Upper lobe of right lung (tissue), 1 donor: ENCODE measurements around the gene RBM39. TPM values are rescaled to one million over a fixed set of nuclear protein-coding genes. Genes with fewer than 3 reads are reported as not detected.
"Not testable (repeated sequence)": the region's sequence is repeated elsewhere in the genome, so short reads cannot be mapped to it uniquely, and the experiment has no call there.

ENCODE experiments used
- ATAC-seq: fragments of 200-7000 bp; cut with Tn5 transposase; one replicate; pipeline ENCODE4 v1.9.1; 2020; ENCODE audit warnings: mild to moderate bottlenecking, moderate library complexity
- DNase-seq: peaks from one replicate; pipeline ENCODE4 v3.0.0-alpha.2; 2020
- H3K27ac ChIP-seq: fragments of 200-600 bp; one replicate; pipeline ENCODE4 v1.8.0; 2022
- H3K27me3 ChIP-seq: fragments of 200-600 bp; one replicate; pipeline ENCODE4 v1.8.0; 2022; ENCODE audit warnings: mild to moderate bottlenecking
- H3K36me3 ChIP-seq: fragments of 200-600 bp; one replicate; pipeline ENCODE4 v1.8.0; 2022
- H3K4me1 ChIP-seq: fragments of 200-600 bp; one replicate; pipeline ENCODE4 v1.8.0; 2022
- H3K4me3 ChIP-seq: fragments of 200-600 bp; one replicate; pipeline ENCODE4 v1.8.0; 2022; ENCODE audit warnings: mild to moderate bottlenecking
- H3K9me3 ChIP-seq: fragments of 200-600 bp; one replicate; pipeline ENCODE4 v1.8.0; 2022
- intact Hi-C: fragments of 100-400 bp; cut with DNase I; formaldehyde crosslinking; loops from one replicate; pipeline ENCODE4 v1.11.0; 2022
- long read RNA-seq: library from polyadenylated mRNA; unstranded; transcript quantifications from one replicate; pipeline ENCODE4 v2.0.0, GENCODE V29; 2021
- total RNA-seq: library from RNA; stranded (reverse); fragmentation: NEBNext Ultra II Directional; extraction: Animal tissue kit (Norgen Biotek cat#: 25700); gene quantifications from one replicate; pipeline ENCODE4 v1.2.1, GENCODE V29; 2021
- TF ChIP-seq, protein P1 (sequence below): fragments of 200-600 bp; IDR thresholded peaks from one replicate; pipeline ENCODE4 v1.8.0; 2022; ENCODE audit warnings: antibody characterized with exemption
- donor health status: DM: no; HTN: yes; CAD: no; lungs with severe emphysema.

RBM39 gene
- 298 TPM for total RNA-seq
- long read RNA-seq, full-length matches to known transcripts = 154 of 241 reads
- long read RNA-seq, partial matches to known transcripts = 11 of 241 reads
- long read RNA-seq, other reads (novel, unspliced or antisense) = 76 of 241 reads

GRCh38 chr20:35741892-35742740, at the start of gene RBM39:
RBM39 (minus strand) TSS chr20:35742260; CDS start chr20:35740874, 1,386 bp downstream.
- DNase-seq (peak; percentile 99), ATAC-seq (peak; percentile 95)
- H3K4me1 ChIP-seq = peaks cover 36% of the 10 kb centered on the region
- H3K27ac ChIP-seq = peak within 1 kb of the TSS; percentile 100
- H3K4me3 ChIP-seq = peak within 1 kb of the TSS; percentile 79
- peaks cover 37% of the 10 kb centered on the region for H3K36me3 ChIP-seq
- no peaks in the 10 kb centered on the region for H3K9me3 ChIP-seq
- no peaks in the 10 kb centered on the region for H3K27me3 ChIP-seq
- intact Hi-C loops = no loop called here
- TF ChIP-seq, protein P1, sequence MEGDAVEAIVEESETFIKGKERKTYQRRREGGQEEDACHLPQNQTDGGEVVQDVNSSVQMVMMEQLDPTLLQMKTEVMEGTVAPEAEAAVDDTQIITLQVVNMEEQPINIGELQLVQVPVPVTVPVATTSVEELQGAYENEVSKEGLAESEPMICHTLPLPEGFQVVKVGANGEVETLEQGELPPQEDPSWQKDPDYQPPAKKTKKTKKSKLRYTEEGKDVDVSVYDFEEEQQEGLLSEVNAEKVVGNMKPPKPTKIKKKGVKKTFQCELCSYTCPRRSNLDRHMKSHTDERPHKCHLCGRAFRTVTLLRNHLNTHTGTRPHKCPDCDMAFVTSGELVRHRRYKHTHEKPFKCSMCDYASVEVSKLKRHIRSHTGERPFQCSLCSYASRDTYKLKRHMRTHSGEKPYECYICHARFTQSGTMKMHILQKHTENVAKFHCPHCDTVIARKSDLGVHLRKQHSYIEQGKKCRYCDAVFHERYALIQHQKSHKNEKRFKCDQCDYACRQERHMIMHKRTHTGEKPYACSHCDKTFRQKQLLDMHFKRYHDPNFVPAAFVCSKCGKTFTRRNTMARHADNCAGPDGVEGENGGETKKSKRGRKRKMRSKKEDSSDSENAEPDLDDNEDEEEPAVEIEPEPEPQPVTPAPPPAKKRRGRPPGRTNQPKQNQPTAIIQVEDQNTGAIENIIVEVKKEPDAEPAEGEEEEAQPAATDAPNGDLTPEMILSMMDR = peak; percentile 47

DNA sequence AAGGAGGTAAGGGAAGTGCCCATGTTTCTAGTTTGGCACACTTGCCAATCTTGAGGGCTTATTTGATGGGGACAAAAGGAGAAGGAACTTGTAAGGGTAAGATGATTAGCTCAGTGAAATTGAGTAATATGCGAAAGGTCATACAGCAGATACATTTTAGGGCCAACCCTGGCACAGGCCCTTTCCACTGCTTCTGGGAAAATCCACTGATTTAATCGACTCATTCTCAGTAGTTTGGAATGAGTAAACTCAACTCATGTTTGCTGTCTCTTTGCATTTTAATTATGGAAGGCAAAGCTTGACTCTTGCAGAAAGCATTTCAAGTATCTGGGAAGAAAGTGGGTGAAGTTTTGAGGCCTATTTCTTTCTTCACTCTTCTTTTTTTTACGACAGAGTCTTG, 49.8 kb upstream of the RBM39 start:
- no peak overlapping the region for H3K4me3 ChIP-seq
- ATAC-seq (peak; percentile 82), DNase-seq (peak; percentile 29)
- peaks cover 9% of the 10 kb centered on the region for H3K4me1 ChIP-seq
- H3K36me3 ChIP-seq = no peaks in the 10 kb centered on the region
- peak overlapping the region; percentile 51 for H3K27ac ChIP-seq
- no peaks in the 10 kb centered on the region for H3K9me3 ChIP-seq
- H3K27me3 ChIP-seq = no peaks in the 10 kb centered on the region
- intact Hi-C loops = no loop called here
- TF ChIP-seq, protein P1 = no peak

DNA sequence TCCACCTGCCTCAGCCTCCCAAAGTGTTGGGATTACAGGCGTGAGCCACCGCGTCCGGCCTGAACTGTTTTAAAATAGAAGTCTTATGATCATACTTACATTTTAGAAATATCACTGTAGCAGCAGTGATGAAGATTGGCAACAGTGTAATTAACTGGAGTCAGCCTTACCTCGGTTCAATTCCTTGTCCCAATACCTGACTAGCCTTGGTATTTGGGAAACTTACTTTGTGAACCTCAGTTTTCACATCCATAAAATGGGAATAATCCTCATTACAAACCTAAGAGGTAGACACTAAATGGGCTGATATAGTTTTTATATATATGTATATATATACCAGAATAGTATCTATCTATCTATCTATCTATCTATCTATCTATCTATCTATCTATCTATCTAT, 49.0 kb upstream of the RBM39 start:
- no peak for DNase-seq
- no peak overlapping the region for H3K4me3 ChIP-seq
- TF ChIP-seq, protein P1 = no peak
- intact Hi-C loops = no loop called here
- no peak overlapping the region for H3K27ac ChIP-seq
- H3K27me3 ChIP-seq = no peaks in the 10 kb centered on the region
- no peaks in the 10 kb centered on the region for H3K9me3 ChIP-seq
- no peak for ATAC-seq
- H3K4me1 ChIP-seq = peaks cover 9% of the 10 kb centered on the region
- no peaks in the 10 kb centered on the region for H3K36me3 ChIP-seq

- no peak overlapping the region for H3K4me3 ChIP-seq
- peaks cover 9% of the 10 kb centered on the region for H3K4me1 ChIP-seq
- intact Hi-C loops = no loop called here
- no peak for ATAC-seq
- H3K9me3 ChIP-seq = no peaks in the 10 kb centered on the region
- H3K27ac ChIP-seq = no peak overlapping the region
- TF ChIP-seq, protein P1 = no peak
- no peak for DNase-seq
- H3K36me3 ChIP-seq = no peaks in the 10 kb centered on the region
- no peaks in the 10 kb centered on the region for H3K27me3 ChIP-seq
Measured at GRCh38 chr20:35788796-35789195, 46.7 kb upstream of the RBM39 start.

DNA sequence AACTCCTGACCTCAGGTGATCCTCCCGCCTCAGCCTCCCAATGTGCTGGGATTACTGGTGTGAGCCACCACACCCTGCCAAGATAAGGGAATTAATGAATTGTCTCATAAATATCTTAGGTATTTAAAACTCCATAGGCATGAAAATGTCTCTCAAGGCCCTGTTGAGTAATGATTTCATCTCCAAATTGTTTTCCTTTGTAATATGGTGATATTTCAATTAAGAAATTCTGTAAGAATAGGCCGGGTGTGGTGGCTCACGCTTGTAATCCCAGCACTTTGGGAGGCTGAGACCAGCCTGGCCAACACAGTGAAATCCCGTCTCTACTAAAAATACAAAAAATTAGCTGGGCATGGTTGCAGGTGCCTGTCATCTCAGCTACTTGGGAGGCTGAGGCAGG, 43.5 kb upstream of the RBM39 start:
- peaks cover 18% of the 10 kb centered on the region for H3K36me3 ChIP-seq
- H3K4me3 ChIP-seq, DNase-seq, intact Hi-C loops, H3K27me3 ChIP-seq, H3K9me3 ChIP-seq, ATAC-seq, H3K27ac ChIP-seq, H3K4me1 ChIP-seq: not testable (repeated sequence)

- ATAC-seq, H3K27me3 ChIP-seq, H3K4me3 ChIP-seq, intact Hi-C loops, H3K27ac ChIP-seq, H3K4me1 ChIP-seq, H3K9me3 ChIP-seq, DNase-seq: not testable (repeated sequence)
- H3K36me3 ChIP-seq = peaks cover 31% of the 10 kb centered on the region
Measured at GRCh38 chr20:35783811-35784210, 41.8 kb upstream of the RBM39 start.
